ENCODE measurements around the gene GMPR.
"Not testable (repeated sequence)": the region's sequence is repeated elsewhere in the genome, so short reads cannot be mapped to it uniquely, and the experiment has no call there.

GMPR gene

GRCh38 chr6:16251706-16252105 is 13.3 kb downstream of the GMPR start:
- no peak for DNase-seq

- DNase-seq: no peak
These were observed 14.4 kb downstream of the GMPR start for GRCh38 chr6:16252686-16253299.

- DNase-seq: no peak
These were observed 15.2 kb downstream of the GMPR start for GRCh38 chr6:16253399-16254144.

- no peak for DNase-seq
These were observed 16.1 kb downstream of the GMPR start for GRCh38 chr6:16254535-16254934.

- no peak for DNase-seq
These were observed 18.4 kb downstream of the GMPR start for GRCh38 chr6:16256781-16257180.

- DNase-seq: no peak
These were observed 19.8 kb downstream of the GMPR start for GRCh38 chr6:16257999-16258708.

- no peak for DNase-seq
These were observed 20.3 kb downstream of the GMPR start for GRCh38 chr6:16258709-16259075.

- DNase-seq: not testable (repeated sequence)
These were observed 21.2 kb downstream of the GMPR start for GRCh38 chr6:16259604-16260003.

GRCh38 chr6:16260602-16261001 is 22.2 kb downstream of the GMPR start:
- DNase-seq: not testable (repeated sequence)

GRCh38 chr6:16262773-16263172 is 24.4 kb downstream of the GMPR start:
- not testable (repeated sequence) for DNase-seq

GRCh38 chr6:16263464-16264099 is 25.2 kb downstream of the GMPR start:
- DNase-seq: not testable (repeated sequence)

- DNase-seq: no peak
These were observed 26.4 kb downstream of the GMPR start for GRCh38 chr6:16264785-16265184.

- DNase-seq: no peak
These were observed 27.3 kb downstream of the GMPR start for GRCh38 chr6:16265351-16266341.

- DNase-seq: no peak
These were observed 29.3 kb downstream of the GMPR start for GRCh38 chr6:16267428-16268263.

GRCh38 chr6:16269442-16270070 is 31.2 kb downstream of the GMPR start:
- not testable (repeated sequence) for DNase-seq

- DNase-seq: no peak
These were observed 31.9 kb downstream of the GMPR start for GRCh38 chr6:16270178-16270794.

GRCh38 chr6:16271428-16271827 is 33.0 kb downstream of the GMPR start:
- DNase-seq: no peak

GRCh38 chr6:16272201-16272600 is 33.8 kb downstream of the GMPR start:
- DNase-seq: no peak

GRCh38 chr6:16273256-16273655 is 34.9 kb downstream of the GMPR start:
- DNase-seq: no peak

- no peak for DNase-seq
These were observed 36.1 kb downstream of the GMPR start for GRCh38 chr6:16274483-16274882.

Measured in NCI-H510A (cell line).